Measurements from ENCODE around the gene MED13L. TPM values are rescaled to one million over a fixed set of nuclear protein-coding genes. Genes with fewer than 3 reads are reported as not detected.
A peak's percentile ranks its signal among the peaks of the same experiment; 100 is the strongest.

The MED13L gene
- total and polyA plus RNA-seq, 3 donors from 2014 or later: 56.4 to 173 (median 133) TPM

- H3K36me3 ChIP-seq (ENCODE audit: low read depth, missing control alignments): no peaks in the 10 kb centered on the region
- 92 to 94% methylated on average over 4 of the region's 4 CpGs for WGBS, 2 donors
- H3K4me1 ChIP-seq: no peaks in the 10 kb centered on the region
- H3K4me3 ChIP-seq: no peak overlapping the region
- no peaks in the 10 kb centered on the region for H3K27me3 ChIP-seq
- no peak for DNase-seq
- intact Hi-C loops (cut with DNase I; ENCODE audit: low total_unique reads): no loop called here
- no peaks in the 10 kb centered on the region for H3K9me3 ChIP-seq
- H3K27ac ChIP-seq: no peak overlapping the region
- TF ChIP-seq, protein P1, sequence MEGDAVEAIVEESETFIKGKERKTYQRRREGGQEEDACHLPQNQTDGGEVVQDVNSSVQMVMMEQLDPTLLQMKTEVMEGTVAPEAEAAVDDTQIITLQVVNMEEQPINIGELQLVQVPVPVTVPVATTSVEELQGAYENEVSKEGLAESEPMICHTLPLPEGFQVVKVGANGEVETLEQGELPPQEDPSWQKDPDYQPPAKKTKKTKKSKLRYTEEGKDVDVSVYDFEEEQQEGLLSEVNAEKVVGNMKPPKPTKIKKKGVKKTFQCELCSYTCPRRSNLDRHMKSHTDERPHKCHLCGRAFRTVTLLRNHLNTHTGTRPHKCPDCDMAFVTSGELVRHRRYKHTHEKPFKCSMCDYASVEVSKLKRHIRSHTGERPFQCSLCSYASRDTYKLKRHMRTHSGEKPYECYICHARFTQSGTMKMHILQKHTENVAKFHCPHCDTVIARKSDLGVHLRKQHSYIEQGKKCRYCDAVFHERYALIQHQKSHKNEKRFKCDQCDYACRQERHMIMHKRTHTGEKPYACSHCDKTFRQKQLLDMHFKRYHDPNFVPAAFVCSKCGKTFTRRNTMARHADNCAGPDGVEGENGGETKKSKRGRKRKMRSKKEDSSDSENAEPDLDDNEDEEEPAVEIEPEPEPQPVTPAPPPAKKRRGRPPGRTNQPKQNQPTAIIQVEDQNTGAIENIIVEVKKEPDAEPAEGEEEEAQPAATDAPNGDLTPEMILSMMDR (IDR thresholded peaks at IDR 0.05): no peak
- no peak for TF ChIP-seq POLR2A (IDR thresholded peaks at IDR 0.05)
These were observed 250.0 kb downstream of the MED13L start for GRCh38 chr12:116027551-116027821.

GRCh38 chr12:116026768-116027550 is 250.5 kb downstream of the MED13L start:
- intact Hi-C loops (cut with DNase I; ENCODE audit: low total_unique reads): no loop called here
- Histone ChIP-seq H3K27me3 (no peaks in the 10 kb centered on the region), H3K4me3 (no peak overlapping the region), H3K36me3 (ENCODE audit: low read depth, missing control alignments) (no peaks in the 10 kb centered on the region), H3K9me3 (no peaks in the 10 kb centered on the region), H3K4me1 (no peaks in the 10 kb centered on the region), H3K27ac (no peak overlapping the region)
- TF ChIP-seq POLR2A (IDR thresholded peaks at IDR 0.05): no peak
- TF ChIP-seq, protein P1 (IDR thresholded peaks at IDR 0.05): no peak
- no peak for DNase-seq
- 73 to 77% methylated on average over 7 of the region's 7 CpGs for WGBS, 2 donors

DNA sequence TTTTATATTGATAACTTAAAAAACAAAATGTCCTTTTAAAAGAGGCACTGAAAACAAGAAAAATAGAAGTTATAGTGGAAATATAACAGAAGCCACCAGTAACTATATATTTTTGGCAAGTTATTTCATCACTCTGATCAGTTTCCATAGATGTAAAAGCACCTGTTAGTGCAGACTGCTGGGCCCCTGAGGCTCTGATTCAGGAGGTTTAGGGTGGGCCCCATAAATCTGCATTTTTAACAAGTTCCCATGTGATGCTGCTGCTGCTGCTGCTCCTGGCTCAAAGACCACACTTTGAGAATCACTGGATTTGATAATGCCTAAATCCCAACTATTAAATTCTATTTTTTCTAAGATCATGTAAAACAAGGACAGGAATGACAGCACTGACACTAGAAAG is 251.1 kb downstream of the MED13L start:
- H3K9me3 ChIP-seq: no peaks in the 10 kb centered on the region
- no peaks in the 10 kb centered on the region for H3K36me3 ChIP-seq (ENCODE audit: low read depth, missing control alignments)
- H3K4me3 ChIP-seq: no peak overlapping the region
- H3K27me3 ChIP-seq: no peaks in the 10 kb centered on the region
- intact Hi-C loops (cut with DNase I; ENCODE audit: low total_unique reads): no loop called here
- no peaks in the 10 kb centered on the region for H3K4me1 ChIP-seq
- no peak overlapping the region for H3K27ac ChIP-seq
- TF ChIP-seq, protein P1 (IDR thresholded peaks at IDR 0.05): no peak
- no peak for TF ChIP-seq POLR2A (IDR thresholded peaks at IDR 0.05)
- DNase-seq: no peak

DNA sequence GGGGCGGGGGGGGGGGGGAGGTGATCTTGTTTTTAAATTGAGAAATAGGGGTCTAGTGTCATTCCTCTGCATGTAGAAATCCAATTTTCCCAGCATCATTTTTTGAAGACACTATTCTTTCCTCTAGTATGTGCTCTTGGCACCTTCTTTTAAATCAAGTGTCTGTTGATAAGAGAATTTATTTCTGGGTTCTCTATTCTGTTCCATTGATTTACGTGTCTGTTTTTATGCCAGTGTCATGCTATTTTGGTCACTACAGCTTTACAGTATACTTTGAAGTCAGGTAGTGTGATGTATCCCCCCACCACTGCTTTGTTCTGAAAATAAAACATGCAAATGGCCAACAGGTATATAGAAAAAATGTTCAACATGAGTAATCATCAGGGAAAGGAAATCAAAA is 252.7 kb downstream of the MED13L start:
- WGBS, 2 donors: 80 to 95% methylated on average over 2 of the region's 2 CpGs
- Histone ChIP-seq H3K36me3 (ENCODE audit: low read depth, missing control alignments) (no peaks in the 10 kb centered on the region), H3K4me3 (no peak overlapping the region), H3K27ac (no peak overlapping the region), H3K4me1 (no peaks in the 10 kb centered on the region), H3K27me3 (no peaks in the 10 kb centered on the region), H3K9me3 (no peaks in the 10 kb centered on the region)
- no peak for TF ChIP-seq POLR2A (IDR thresholded peaks at IDR 0.05)
- TF ChIP-seq, protein P1 (IDR thresholded peaks at IDR 0.05): no peak
- intact Hi-C loops (cut with DNase I; ENCODE audit: low total_unique reads): no loop called here
- DNase-seq: no peak

GRCh38 chr12:116019415-116019814 is 258.1 kb downstream of the MED13L start:
- DNase-seq: no peak
- no peaks in the 10 kb centered on the region for H3K36me3 ChIP-seq (ENCODE audit: low read depth, missing control alignments)
- H3K27me3 ChIP-seq: no peaks in the 10 kb centered on the region
- peak overlapping the region in 1 of 2 donors; percentile 5 for H3K27ac ChIP-seq
- H3K4me3 ChIP-seq: no peak overlapping the region
- TF ChIP-seq POLR2A (IDR thresholded peaks at IDR 0.05): no peak
- TF ChIP-seq, protein P1 (IDR thresholded peaks at IDR 0.05): no peak
- H3K4me1 ChIP-seq: peaks cover 6% of the 10 kb centered on the region
- intact Hi-C loops (cut with DNase I; ENCODE audit: low total_unique reads): no loop called here
- H3K9me3 ChIP-seq: no peaks in the 10 kb centered on the region

Data from testis (tissue), 3 donors.